Upper lobe of left lung (tissue), 6 donors: ENCODE measurements around the gene GATAD1. TPM values are rescaled to one million over a fixed set of nuclear protein-coding genes. Genes with fewer than 3 reads are reported as not detected.
A peak's percentile ranks its signal among the peaks of the same experiment; 100 is the strongest.
"Not testable (repeated sequence)": the region's sequence is repeated elsewhere in the genome, so short reads cannot be mapped to it uniquely, and the experiment has no call there.

Experiments used
- ATAC-seq, 2 donors: fragments of 200-7000 bp; cut with Tn5 transposase; one replicate each; pipeline ENCODE4 v1.9.1; 2022; ENCODE audit warnings: mild to moderate bottlenecking in 2 of 2, moderate library complexity in 2 of 2; ENCODE audit not compliant: low FRiP score in 2 of 2
- DNase-seq, 2 donors: peaks; one replicate each; pipeline ENCODE4 v3.0.0-alpha.2; 2019 to 2020
- H3K27ac ChIP-seq, 4 donors: fragments of 200-600 bp; sonication (generic); one replicate each; pipeline ENCODE4 v1.5.1; 2016 to 2019
- H3K27me3 ChIP-seq, 4 donors: fragments of 200-600 bp; sonication (generic); one replicate each; pipeline ENCODE4 v1.5.1; 2017 to 2019
- H3K36me3 ChIP-seq, 4 donors: fragments of 200-600 bp; sonication (generic); one replicate each; pipeline ENCODE4 v1.5.1; 2016 to 2019
- H3K4me1 ChIP-seq, 4 donors: fragments of 200-600 bp; sonication (generic); one replicate each; pipeline ENCODE4 v1.5.1; 2018 to 2019
- H3K4me3 ChIP-seq, 4 donors: fragments of 200-600 bp; sonication (generic); one replicate each; pipeline ENCODE4 v1.5.1; 2017 to 2019; ENCODE audit warnings: mild to moderate bottlenecking in 2 of 4, moderate library complexity in 1 of 4
- H3K9me3 ChIP-seq, 4 donors: fragments of 200-600 bp; sonication (generic); one replicate each; pipeline ENCODE4 v1.5.1; 2018 to 2019
- EP300 ChIP-seq, 4 donors: sonication (generic); formaldehyde crosslinking; IDR thresholded peaks; one replicate each; pipeline ENCODE4 v1.5.1; 2017; ENCODE audit warnings: antibody characterized with exemption in 4 of 4, control low read depth in 2 of 4
- POLR2A ChIP-seq, 4 donors: fragments of 450-650 bp; IDR thresholded peaks; one replicate each; pipeline ENCODE4 v1.5.1; 2016 to 2017; ENCODE audit warnings: antibody characterized with exemption in 4 of 4, mild to moderate bottlenecking in 2 of 4
- POLR2AphosphoS5 ChIP-seq, 2 donors: sonication (generic); formaldehyde crosslinking; IDR thresholded peaks; one replicate each; pipeline ENCODE4 v1.5.1; 2017; ENCODE audit warnings: antibody characterized with exemption in 2 of 2
- WGBS, 2 donors: methylation state at CpG; one replicate each; pipeline ENCODE4 v1.1.5; 2017 to 2018; 5-methylcytosine and 5-hydroxymethylcytosine counted together
- total RNA-seq, 6 donors: library from RNA; depleted of rRNA in 4 of 6; stranded (reverse); fragments of >200 nt in 4 of 6; gene quantifications; one replicate each; pipeline versions ENCODE4 v1.1.0 to v1.2.1, GENCODE V29; 2016 to 2021
- TF ChIP-seq, protein P1 (sequence below), 6 experiments: fragments of 450-650 bp in 4 of 6; fragments of 200-600 bp in 2 of 6; sonication (generic) in 2 of 6; IDR thresholded peaks; one replicate each; pipeline ENCODE4 v1.5.1; 2016 to 2019; ENCODE audit warnings: antibody characterized with exemption in 6 of 6
- donor health status: DM: no; HTN: no; CAD: no; lungs with moderate emphysema.
- donor health status: DM: no; HTN: yes; CAD: no; lungs with severe emphysema.

Gene GATAD1
- total RNA-seq, 6 donors from 2014 or later: 21.4 to 66.6 (median 39.5) TPM

- DNase-seq (no peak), ATAC-seq (no peak)
- Histone ChIP-seq H3K27ac (no peak overlapping the region), H3K4me1 (no peaks in the 10 kb centered on the region), H3K4me3 (no peak overlapping the region), H3K36me3 (no peaks in the 10 kb centered on the region), H3K27me3 (no peaks in the 10 kb centered on the region), H3K9me3 (no peaks in the 10 kb centered on the region)
- WGBS, 2 donors: 63 to 65% methylated on average over 7 of the region's 7 CpGs
- TF ChIP-seq, protein P1, sequence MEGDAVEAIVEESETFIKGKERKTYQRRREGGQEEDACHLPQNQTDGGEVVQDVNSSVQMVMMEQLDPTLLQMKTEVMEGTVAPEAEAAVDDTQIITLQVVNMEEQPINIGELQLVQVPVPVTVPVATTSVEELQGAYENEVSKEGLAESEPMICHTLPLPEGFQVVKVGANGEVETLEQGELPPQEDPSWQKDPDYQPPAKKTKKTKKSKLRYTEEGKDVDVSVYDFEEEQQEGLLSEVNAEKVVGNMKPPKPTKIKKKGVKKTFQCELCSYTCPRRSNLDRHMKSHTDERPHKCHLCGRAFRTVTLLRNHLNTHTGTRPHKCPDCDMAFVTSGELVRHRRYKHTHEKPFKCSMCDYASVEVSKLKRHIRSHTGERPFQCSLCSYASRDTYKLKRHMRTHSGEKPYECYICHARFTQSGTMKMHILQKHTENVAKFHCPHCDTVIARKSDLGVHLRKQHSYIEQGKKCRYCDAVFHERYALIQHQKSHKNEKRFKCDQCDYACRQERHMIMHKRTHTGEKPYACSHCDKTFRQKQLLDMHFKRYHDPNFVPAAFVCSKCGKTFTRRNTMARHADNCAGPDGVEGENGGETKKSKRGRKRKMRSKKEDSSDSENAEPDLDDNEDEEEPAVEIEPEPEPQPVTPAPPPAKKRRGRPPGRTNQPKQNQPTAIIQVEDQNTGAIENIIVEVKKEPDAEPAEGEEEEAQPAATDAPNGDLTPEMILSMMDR (IDR thresholded peaks at IDR 0.05): no peak
- TF ChIP-seq POLR2A (IDR thresholded peaks at IDR 0.05) (no peak), EP300 (IDR thresholded peaks at IDR 0.05) (no peak), POLR2AphosphoS5 (IDR thresholded peaks at IDR 0.05) (no peak)
Observed at GRCh38 chr7:92436612-92437445, 10.5 kb upstream of the GATAD1 start.

DNA sequence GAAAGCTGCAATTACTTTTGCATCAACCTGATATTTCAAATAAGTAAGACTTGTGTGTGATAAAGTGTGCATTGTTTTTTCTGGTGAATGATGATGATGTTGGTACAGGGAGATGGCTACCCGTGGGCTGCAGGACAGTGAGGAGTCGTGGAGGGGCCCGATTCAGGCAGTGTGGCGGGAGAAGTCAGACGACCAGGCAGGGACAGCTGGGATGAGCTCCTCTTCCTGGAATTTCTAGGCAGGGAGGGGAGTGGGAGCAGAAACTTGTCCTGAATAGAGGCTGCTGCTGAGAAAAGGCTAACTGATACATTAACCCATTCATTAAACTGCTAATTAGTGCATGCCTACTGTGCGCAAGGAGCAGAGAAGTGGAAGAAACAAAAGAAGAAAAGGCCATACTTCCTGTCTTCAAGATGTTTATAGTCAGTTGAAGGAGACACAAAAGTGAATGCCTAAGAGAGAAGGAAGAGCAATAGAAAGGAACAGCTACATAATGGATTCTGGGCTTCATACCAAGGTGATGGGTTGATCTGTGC, 9.3 kb upstream of the GATAD1 start:
- H3K27me3 ChIP-seq: no peaks in the 10 kb centered on the region
- no peak overlapping the region for H3K27ac ChIP-seq
- no peak for ATAC-seq
- DNase-seq: no peak
- no peak for TF ChIP-seq POLR2AphosphoS5 (IDR thresholded peaks at IDR 0.05)
- TF ChIP-seq EP300 (IDR thresholded peaks at IDR 0.05): no peak
- TF ChIP-seq, protein P1 (IDR thresholded peaks at IDR 0.05): no peak
- no peak for TF ChIP-seq POLR2A (IDR thresholded peaks at IDR 0.05)
- no peaks in the 10 kb centered on the region for H3K4me1 ChIP-seq
- H3K9me3 ChIP-seq: no peaks in the 10 kb centered on the region
- no peak overlapping the region for H3K4me3 ChIP-seq
- 74 to 80% methylated on average over 6 of the region's 6 CpGs for WGBS, 2 donors
- H3K36me3 ChIP-seq: no peaks in the 10 kb centered on the region

- not testable (repeated sequence) for H3K9me3 ChIP-seq, H3K27me3 ChIP-seq, DNase-seq, H3K4me1 ChIP-seq, H3K36me3 ChIP-seq, H3K4me3 ChIP-seq, H3K27ac ChIP-seq, ATAC-seq
- WGBS, 2 donors: 78 to 85% methylated on average over 2 of the region's 2 CpGs
Observed at GRCh38 chr7:92442720-92443119, 4.6 kb upstream of the GATAD1 start.

- H3K36me3 ChIP-seq: peaks cover 4 to 28% (median 9%) of the 10 kb centered on the region in 4 donors
- no peaks in the 10 kb centered on the region for H3K9me3 ChIP-seq
- peaks cover 7 to 12% (median 10%) of the 10 kb centered on the region in 4 donors for H3K4me1 ChIP-seq
- no peaks in the 10 kb centered on the region for H3K27me3 ChIP-seq
- H3K4me3 ChIP-seq: peak overlapping the region in 3 of 4 donors; percentile 86 to 97 (median 91)
- DNase-seq (no peak), ATAC-seq (no peak)
- TF ChIP-seq EP300 (IDR thresholded peaks at IDR 0.05): no peak
- no peak for TF ChIP-seq POLR2AphosphoS5 (IDR thresholded peaks at IDR 0.05)
- no peak for TF ChIP-seq POLR2A (IDR thresholded peaks at IDR 0.05)
- TF ChIP-seq, protein P1 (IDR thresholded peaks at IDR 0.05): no peak
- peak overlapping the region; percentile 97 to 99 (median 98) for H3K27ac ChIP-seq
- WGBS, 2 donors: 57 to 58% methylated on average over 21 of the region's 21 CpGs
Observed at GRCh38 chr7:92446869-92447344, 375 bp upstream of the GATAD1 start.

- peak overlapping the region; percentile 86 to 97 (median 93) for H3K4me3 ChIP-seq
- peak in 1 of 2 donors; percentile 79 for DNase-seq
- WGBS, 2 donors: 0% methylated on average over 11 of the region's 11 CpGs
- TF ChIP-seq POLR2AphosphoS5 (IDR thresholded peaks at IDR 0.05) (peak in 1 of 2 donors; percentile 18), POLR2A (IDR thresholded peaks at IDR 0.05) (peak in 2 of 4 donors; percentile 22 to 25), EP300 (IDR thresholded peaks at IDR 0.05) (no peak)
- TF ChIP-seq, protein P1 (IDR thresholded peaks at IDR 0.05): peak in 3 of 6 experiments; percentile 16 to 35 (median 29)
- peaks cover 7 to 12% (median 10%) of the 10 kb centered on the region in 4 donors for H3K4me1 ChIP-seq
- H3K36me3 ChIP-seq: peaks cover 4 to 42% (median 22%) of the 10 kb centered on the region in 4 donors
- no peaks in the 10 kb centered on the region for H3K27me3 ChIP-seq
- H3K9me3 ChIP-seq: no peaks in the 10 kb centered on the region
- peak overlapping the region; percentile 97 to 99 (median 98) for H3K27ac ChIP-seq
- peak; percentile 62 to 80 for ATAC-seq
Observed at GRCh38 chr7:92448205-92448747, 994 bp downstream of the GATAD1 start.
